Measurements from ENCODE around the gene RPUSD1.
"Not testable (repeated sequence)": the region's sequence is repeated elsewhere in the genome, so short reads cannot be mapped to it uniquely, and the experiment has no call there.

RPUSD1 gene, protein sequence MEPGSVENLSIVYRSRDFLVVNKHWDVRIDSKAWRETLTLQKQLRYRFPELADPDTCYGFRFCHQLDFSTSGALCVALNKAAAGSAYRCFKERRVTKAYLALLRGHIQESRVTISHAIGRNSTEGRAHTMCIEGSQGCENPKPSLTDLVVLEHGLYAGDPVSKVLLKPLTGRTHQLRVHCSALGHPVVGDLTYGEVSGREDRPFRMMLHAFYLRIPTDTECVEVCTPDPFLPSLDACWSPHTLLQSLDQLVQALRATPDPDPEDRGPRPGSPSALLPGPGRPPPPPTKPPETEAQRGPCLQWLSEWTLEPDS

DNA sequence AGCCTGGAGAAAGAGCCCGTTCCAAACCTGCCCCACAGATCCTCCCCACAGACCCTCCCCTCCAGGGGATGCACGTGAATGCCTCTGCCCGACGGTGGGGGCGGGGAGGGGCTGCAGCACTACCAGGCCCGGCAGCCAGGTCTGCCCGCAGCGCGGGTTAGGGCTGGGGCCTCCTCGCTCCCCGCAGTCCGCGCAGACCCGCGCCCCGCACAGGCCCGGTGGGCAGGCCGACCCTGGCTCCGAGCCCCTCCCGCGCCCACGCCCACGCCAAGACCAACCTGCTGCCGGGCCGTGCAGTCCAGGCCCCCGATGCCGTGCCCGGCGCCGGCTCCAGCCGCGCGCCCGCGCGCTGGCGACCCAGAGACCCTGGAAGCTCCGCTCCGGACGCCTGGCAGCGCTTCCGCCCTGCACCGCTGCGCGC is at the start of gene RPUSD1:
Gene RPUSD1, minus strand, starts transcription at position 404 of the 421 bp plus-strand sequence. CDS start 644 bp downstream, outside the sequence.
- peak within 1 kb of the TSS; percentile 77 for H3K27ac Mint-ChIP-seq
- H3K4me1 Mint-ChIP-seq (ENCODE audit: low read depth), result no peaks in the 10 kb centered on the region
- peak within 1 kb of the TSS; percentile 86 for H3K4me3 Mint-ChIP-seq
- no peaks in the 10 kb centered on the region for H3K9me3 Mint-ChIP-seq
- no peaks in the 10 kb centered on the region for H3K27me3 Mint-ChIP-seq (ENCODE audit: low read depth)
- peaks cover 6% of the 10 kb centered on the region for H3K36me3 Mint-ChIP-seq (ENCODE audit: low read depth)

GRCh38 chr16:836822-837221 is 48.6 kb upstream of the RPUSD1 start:
- not testable (repeated sequence) for H3K27ac Mint-ChIP-seq; H3K4me3 Mint-ChIP-seq; H3K4me1 Mint-ChIP-seq (ENCODE audit: low read depth); H3K36me3 Mint-ChIP-seq (ENCODE audit: low read depth); H3K27me3 Mint-ChIP-seq (ENCODE audit: low read depth)
- peaks cover 12% of the 10 kb centered on the region for H3K9me3 Mint-ChIP-seq

GRCh38 chr16:836221-836620 is 48.0 kb upstream of the RPUSD1 start:
- Mint-ChIP-seq H3K27me3 (ENCODE audit: low read depth) (no peaks in the 10 kb centered on the region), H3K4me1 (ENCODE audit: low read depth) (no peaks in the 10 kb centered on the region), H3K9me3 (peaks cover 12% of the 10 kb centered on the region), H3K4me3 (no peak overlapping the region), H3K36me3 (ENCODE audit: low read depth) (no peaks in the 10 kb centered on the region), H3K27ac (no peak overlapping the region)

DNA sequence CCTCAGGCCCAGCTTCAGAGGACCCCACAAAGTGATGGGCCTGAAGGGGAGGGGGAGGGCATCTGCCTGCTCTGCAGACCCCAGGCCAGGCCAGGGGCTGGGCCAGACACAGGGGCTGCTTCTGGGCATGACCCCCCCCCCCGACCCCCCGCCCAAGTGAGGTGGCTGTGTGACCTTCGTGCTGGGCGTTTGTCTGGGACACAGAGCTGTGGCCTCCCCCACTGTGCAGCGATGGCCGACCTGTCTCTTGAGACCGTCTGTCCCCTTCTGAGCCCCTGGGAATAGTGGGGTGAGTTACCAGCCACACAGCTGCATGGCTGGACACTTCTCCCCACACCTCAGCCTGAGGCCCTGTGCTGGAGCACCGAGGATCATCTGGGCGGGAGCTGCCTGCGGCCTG is 47.2 kb upstream of the RPUSD1 start:
- Mint-ChIP-seq H3K27ac (no peak overlapping the region), H3K27me3 (ENCODE audit: low read depth) (no peaks in the 10 kb centered on the region), H3K4me1 (ENCODE audit: low read depth) (no peaks in the 10 kb centered on the region), H3K4me3 (no peak overlapping the region), H3K9me3 (peaks cover 12% of the 10 kb centered on the region), H3K36me3 (ENCODE audit: low read depth) (no peaks in the 10 kb centered on the region)

GRCh38 chr16:833411-833810 is 45.2 kb upstream of the RPUSD1 start:
- Mint-ChIP-seq H3K4me1 (ENCODE audit: low read depth) (no peaks in the 10 kb centered on the region), H3K9me3 (peaks cover 12% of the 10 kb centered on the region), H3K4me3 (no peak overlapping the region), H3K27ac (no peak overlapping the region), H3K36me3 (ENCODE audit: low read depth) (no peaks in the 10 kb centered on the region), H3K27me3 (ENCODE audit: low read depth) (no peaks in the 10 kb centered on the region)

DNA sequence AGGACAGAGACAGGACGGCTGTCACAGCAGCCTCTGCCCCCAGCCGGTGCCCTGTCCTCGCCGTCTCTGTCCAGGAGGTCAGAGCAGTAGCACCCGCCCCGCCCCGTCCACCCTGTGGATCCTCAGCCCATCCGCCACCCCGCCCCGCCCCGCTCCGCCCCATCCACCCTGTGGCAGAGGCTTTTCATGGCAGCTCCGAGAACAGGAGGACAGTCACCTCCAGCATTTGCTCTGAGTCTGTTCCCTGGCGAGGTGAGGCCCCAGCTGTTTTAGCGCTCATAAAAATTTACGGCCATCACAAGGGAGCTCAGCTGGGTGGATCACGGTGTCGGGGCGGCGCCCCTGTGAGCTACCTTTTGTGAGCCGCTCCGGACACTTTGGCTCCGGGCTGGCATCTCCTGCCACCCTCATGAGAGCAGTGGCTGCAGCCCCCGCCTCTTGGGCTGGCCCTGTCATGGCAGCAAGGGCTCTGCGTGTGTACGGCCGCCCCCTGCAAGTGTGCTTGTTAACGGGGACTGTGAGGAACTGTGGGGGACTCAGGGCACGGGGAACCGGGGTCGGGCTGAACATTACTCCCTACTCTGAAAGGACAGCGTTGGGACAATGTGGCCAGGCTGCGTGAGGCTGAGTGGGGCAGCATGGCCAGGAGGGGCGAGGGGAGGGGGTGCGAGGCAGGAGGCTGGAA is 44.6 kb upstream of the RPUSD1 start:
- Mint-ChIP-seq H3K27ac (no peak overlapping the region), H3K4me3 (no peak overlapping the region), H3K4me1 (ENCODE audit: low read depth) (no peaks in the 10 kb centered on the region), H3K9me3 (peaks cover 12% of the 10 kb centered on the region), H3K27me3 (ENCODE audit: low read depth) (no peaks in the 10 kb centered on the region), H3K36me3 (ENCODE audit: low read depth) (no peaks in the 10 kb centered on the region)

DNA sequence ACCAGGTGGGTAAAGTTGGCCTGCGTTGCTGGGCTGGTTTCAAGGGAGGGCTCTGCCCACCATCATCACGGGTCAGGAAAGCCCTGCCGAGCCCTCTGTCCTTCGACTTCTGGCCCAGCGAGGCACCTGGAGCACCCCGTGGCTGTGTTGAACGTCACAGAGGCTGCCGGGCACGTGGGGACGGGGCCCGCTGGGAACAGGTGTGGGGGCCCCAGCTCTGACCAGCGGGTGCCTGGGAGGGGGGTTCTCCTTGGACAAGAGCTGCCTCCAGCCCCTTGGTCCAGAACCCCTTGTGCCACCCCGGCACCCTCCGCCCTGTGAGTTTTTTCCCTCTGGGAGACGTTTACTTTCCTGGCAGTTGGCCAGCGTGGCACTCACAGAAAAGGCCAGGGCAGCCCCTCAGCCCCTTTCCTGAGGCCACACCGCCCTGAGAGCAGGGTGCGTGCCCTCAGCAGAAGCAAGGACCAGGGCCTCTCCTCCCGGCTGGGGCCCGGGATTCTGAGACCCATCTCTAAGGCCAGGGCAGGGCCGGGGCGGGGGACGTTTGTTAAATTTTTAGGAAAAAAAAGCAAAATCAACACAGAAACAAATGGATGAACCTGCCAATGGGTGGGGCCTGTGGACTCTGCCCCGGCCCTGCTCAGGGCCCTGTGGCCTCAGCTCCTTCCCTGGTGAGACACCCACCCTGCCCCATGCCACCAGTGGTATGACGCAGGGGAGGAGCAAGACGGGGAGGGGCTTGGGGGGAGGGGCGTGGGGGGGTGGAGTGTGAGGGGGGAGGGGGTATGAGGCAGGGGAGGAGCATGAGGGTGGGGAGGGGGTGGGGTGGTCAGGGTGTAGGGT is 43.6 kb upstream of the RPUSD1 start:
- no peaks in the 10 kb centered on the region for H3K36me3 Mint-ChIP-seq (ENCODE audit: low read depth)
- H3K27me3 Mint-ChIP-seq (ENCODE audit: low read depth), result no peaks in the 10 kb centered on the region
- no peak overlapping the region for H3K27ac Mint-ChIP-seq
- H3K9me3 Mint-ChIP-seq, result peaks cover 12% of the 10 kb centered on the region
- no peaks in the 10 kb centered on the region for H3K4me1 Mint-ChIP-seq (ENCODE audit: low read depth)
- no peak overlapping the region for H3K4me3 Mint-ChIP-seq

DNA sequence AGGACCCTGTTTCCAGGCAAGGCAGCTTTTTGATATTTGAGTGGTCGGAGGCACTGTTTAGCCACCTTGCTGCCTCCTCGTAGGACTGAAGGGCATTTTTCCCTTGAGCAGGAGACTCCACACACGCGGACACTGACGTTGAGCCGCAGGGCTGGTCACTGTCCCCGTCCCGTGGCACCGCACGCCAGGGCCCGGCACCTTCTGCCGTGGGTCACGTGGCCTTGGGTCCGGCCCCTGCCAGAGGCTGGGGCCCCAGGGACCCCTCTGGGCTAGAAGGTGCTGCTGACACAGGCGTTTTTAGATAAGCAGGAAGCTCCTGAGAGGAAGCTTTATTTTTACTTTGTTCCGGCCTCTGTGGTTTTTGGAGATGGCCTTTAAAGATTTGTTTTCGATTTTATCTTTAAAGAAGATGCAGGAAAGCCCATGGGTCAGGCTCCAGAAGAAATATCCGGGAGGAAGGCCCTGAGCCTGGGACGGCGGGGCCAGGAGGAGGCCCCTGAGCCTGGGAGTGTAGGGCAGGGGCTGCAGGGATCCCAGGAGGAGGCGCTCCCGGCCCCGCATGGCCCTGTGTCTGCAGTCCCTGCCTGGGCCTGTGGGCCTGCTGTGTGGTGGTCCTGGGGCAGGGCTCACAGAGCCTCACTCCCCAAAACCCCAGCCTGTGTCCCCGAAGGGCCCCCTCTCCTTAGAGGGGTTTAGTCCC is 42.8 kb upstream of the RPUSD1 start:
- Mint-ChIP-seq H3K36me3 (ENCODE audit: low read depth) (no peaks in the 10 kb centered on the region), H3K27ac (no peak overlapping the region), H3K27me3 (ENCODE audit: low read depth) (no peaks in the 10 kb centered on the region), H3K4me1 (ENCODE audit: low read depth) (no peaks in the 10 kb centered on the region), H3K4me3 (no peak overlapping the region), H3K9me3 (peaks cover 5% of the 10 kb centered on the region)

DNA sequence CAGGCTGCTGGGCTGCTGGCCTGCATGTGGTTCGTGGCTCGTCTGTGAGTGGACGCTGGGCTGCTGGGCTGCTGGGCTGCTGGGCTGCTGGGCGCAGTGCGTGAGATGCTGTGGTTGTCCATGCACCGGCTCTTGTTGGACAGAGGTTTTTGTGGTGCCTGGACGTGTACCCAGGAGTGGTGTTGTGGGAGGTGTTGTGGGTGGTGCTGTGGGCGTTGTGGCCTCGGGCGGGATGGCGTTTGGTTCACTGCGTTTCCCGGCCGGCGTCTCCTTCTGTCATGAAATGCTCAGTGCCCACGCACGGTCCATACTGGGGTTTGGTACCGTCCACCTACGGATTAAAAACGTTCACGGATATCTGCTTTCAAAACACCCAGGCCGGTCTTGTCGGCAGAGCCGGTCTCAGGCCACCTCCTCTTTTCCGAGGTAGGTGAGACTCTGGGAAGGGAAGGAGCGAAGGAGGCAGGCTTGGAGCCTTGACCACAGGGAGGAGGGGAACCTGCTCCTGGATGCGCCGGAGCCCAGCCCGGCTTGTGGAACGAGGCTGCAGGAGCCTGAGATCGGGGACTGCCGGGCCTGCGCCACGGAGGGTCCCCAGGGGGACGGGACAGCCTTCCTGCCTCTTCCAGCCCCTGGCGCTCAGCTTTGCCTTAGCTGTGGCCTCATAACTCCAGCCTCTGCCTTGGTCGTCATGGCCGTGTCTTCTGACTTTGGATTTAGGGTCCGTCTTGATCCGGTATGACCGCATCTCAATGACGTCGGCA is 42.1 kb upstream of the RPUSD1 start:
- Mint-ChIP-seq H3K27me3 (ENCODE audit: low read depth) (no peaks in the 10 kb centered on the region), H3K9me3 (no peaks in the 10 kb centered on the region), H3K4me1 (ENCODE audit: low read depth) (no peaks in the 10 kb centered on the region), H3K36me3 (ENCODE audit: low read depth) (no peaks in the 10 kb centered on the region), H3K4me3 (no peak overlapping the region), H3K27ac (no peak overlapping the region)

- Mint-ChIP-seq H3K27ac (no peak overlapping the region), H3K4me1 (ENCODE audit: low read depth) (no peaks in the 10 kb centered on the region), H3K9me3 (no peaks in the 10 kb centered on the region), H3K27me3 (ENCODE audit: low read depth) (no peaks in the 10 kb centered on the region), H3K36me3 (ENCODE audit: low read depth) (no peaks in the 10 kb centered on the region), H3K4me3 (no peak overlapping the region)
Measured at GRCh38 chr16:828891-829290, 40.7 kb upstream of the RPUSD1 start.

- Mint-ChIP-seq H3K4me3 (no peak overlapping the region), H3K27me3 (ENCODE audit: low read depth) (no peaks in the 10 kb centered on the region), H3K4me1 (ENCODE audit: low read depth) (no peaks in the 10 kb centered on the region), H3K9me3 (no peaks in the 10 kb centered on the region), H3K36me3 (ENCODE audit: low read depth) (no peaks in the 10 kb centered on the region), H3K27ac (no peak overlapping the region)
Measured at GRCh38 chr16:827513-827912, 39.3 kb upstream of the RPUSD1 start.

GRCh38 chr16:825341-826061 is 37.3 kb upstream of the RPUSD1 start:
- Mint-ChIP-seq H3K4me3 (no peak overlapping the region), H3K9me3 (no peaks in the 10 kb centered on the region), H3K36me3 (ENCODE audit: low read depth) (no peaks in the 10 kb centered on the region), H3K27ac (peak overlapping the region; percentile 24), H3K27me3 (ENCODE audit: low read depth) (no peaks in the 10 kb centered on the region), H3K4me1 (ENCODE audit: low read depth) (no peaks in the 10 kb centered on the region)

- Mint-ChIP-seq H3K27ac (no peak overlapping the region), H3K9me3 (no peaks in the 10 kb centered on the region), H3K4me1 (ENCODE audit: low read depth) (peaks cover 2% of the 10 kb centered on the region), H3K36me3 (ENCODE audit: low read depth) (no peaks in the 10 kb centered on the region), H3K27me3 (ENCODE audit: low read depth) (no peaks in the 10 kb centered on the region), H3K4me3 (no peak overlapping the region)
Measured at GRCh38 chr16:824601-825000, 36.4 kb upstream of the RPUSD1 start.
